NOMO-1 (cell line): ENCODE results near the gene RNU7-1.
A peak's percentile ranks its signal among the peaks of the same experiment; 100 is the strongest.

Experiments
- DNase-seq, 2 experiments: peaks; one replicate each; lab custom pipeline; 2025; ENCODE audit not compliant: unreplicated experiment in 2 of 2; lab: John Stamatoyannopoulos, UW

The RNU7-1 gene

DNA sequence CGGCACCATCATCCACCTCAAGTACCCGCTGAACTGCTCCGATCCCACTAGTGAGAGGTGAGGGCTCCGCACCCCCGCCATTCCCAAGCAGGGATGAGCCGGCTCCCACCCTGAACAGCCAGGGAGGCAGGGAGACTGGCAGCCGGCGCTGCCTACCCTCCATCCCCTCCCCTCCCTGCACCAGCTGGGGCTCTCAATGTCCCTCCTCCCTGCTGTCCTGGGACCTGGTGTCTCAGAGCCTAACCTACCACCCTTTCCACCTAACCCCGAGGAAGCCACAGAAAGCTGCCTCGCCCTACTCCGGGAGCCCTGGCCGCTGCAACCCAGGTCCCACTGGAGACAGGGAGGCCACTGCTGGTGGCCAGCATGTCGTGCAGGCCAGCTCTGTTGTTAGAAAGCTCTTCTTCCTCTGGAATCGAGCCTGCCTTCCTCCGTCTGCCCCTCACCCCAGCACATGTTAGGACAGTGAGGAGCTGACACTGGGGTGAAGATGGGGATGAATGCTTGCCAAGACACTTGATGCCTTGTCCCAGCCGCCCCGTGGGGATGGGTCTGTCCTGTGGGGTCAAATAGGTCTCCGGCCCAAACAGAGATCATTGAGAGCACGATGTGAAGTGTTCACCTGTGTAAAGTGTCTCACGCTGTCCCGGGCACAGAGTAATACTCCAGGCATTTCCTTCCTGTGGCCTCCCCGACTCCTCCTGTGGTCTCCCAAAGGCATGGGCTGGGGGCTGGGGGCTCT, 8.7 kb downstream of the RNU7-1 start:
- no peak for DNase-seq

DNA sequence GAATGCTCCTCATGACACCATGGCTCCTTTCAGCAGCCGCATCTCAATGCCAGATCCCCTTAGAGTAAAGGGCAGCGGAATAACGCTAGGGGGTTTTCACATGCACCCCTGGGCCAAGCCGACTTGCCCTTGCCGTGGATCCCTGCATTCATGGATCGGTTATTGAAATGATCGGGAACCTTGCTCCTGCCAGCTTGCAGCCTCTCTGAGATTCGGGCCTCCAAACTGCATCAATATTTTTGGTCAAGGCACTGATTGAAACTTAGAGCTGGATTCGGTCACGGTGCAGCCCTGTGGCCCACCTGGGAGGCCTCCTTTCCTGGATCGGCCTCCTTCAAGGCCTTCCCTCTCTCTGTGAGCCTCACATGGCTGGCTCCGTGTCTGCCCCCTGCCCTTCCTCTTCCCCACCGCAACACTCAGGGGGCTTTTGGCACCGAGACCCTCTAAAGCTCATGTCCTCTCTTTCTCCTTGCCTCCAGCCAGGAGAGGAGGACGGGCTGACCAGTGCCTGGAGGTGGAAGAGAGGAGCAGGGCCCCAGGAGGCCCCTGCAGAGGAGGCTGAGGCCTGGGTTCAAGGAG, 9.3 kb downstream of the RNU7-1 start:
- no peak for DNase-seq

DNA sequence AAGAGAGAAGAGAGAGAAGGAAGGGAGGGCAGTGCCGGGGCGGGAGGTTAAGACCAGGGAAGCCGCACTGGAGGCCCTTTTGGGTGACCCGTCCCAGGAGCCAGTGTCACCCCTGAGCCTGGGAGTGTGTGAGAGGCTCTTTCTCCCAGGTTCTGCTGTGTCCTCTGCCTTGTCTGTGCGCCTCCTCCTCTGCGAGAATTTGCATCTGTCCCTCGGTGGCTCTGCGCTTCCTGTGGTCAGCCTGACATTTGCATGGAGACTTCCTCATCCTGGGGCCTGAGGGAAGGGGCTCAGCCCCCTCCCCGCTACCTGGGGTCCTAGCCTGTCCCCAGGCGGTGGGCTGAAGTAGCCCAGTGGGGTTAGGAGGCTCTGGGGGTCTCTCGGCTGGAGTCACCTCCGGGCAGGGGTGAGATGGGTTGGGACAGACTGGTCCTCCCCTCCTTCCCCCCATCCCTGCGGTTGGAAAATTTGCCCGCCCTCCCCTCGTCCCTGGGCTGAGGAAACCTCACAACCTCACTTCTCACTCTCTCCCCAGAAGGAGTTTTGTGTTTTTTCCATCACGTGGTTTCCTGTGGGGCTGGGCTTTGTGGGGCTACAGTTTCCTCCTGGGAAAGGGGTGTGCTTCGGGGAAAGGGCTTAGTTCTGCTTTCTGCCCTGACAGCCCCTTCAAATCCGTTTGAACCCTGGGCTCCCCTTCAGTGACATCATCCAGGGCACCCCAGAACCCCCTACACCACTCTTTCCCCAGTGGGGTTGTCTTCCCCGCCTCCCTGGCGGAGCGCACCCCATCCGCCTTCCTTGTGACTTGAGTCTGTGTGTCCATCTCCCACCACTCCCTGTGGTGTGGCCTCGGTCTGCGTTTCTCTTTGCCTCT, 10.1 kb downstream of the RNU7-1 start:
- peak; percentile 95 to 96 for DNase-seq

DNA sequence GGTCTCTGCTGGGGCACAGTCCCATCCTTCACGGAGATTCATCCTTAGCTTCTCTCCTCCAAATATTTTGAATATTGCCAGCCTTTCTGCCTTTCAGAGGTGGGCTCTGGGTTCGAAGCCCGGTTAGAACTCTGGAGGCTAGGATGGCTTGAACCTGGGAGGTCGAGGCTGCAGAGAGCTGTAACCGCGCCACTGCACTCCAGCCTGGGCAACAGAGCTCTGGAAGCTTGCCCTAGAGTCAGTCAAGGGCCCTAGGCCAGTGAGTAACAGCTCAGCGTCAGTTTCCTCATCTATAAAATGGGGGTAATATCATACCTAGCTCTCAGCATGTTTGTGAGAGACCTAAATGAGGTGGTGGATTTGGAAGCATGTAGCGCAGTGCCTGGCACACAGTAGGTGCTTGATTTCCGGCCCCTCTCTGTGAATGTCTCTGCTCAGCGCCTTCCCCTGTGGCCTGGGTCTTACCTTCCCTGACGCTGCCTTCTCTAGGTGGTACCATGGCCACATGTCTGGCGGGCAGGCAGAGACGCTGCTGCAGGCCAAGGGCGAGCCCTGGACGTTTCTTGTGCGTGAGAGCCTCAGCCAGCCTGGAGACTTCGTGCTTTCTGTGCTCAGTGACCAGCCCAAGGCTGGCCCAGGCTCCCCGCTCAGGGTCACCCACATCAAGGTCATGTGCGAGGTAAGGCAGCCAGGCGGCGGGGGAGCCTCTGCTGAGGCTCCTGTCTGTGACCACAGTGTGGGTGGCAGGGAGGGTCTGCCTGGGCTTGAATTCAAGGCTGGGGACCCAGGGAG, 10.9 kb downstream of the RNU7-1 start:
- no peak for DNase-seq

DNA sequence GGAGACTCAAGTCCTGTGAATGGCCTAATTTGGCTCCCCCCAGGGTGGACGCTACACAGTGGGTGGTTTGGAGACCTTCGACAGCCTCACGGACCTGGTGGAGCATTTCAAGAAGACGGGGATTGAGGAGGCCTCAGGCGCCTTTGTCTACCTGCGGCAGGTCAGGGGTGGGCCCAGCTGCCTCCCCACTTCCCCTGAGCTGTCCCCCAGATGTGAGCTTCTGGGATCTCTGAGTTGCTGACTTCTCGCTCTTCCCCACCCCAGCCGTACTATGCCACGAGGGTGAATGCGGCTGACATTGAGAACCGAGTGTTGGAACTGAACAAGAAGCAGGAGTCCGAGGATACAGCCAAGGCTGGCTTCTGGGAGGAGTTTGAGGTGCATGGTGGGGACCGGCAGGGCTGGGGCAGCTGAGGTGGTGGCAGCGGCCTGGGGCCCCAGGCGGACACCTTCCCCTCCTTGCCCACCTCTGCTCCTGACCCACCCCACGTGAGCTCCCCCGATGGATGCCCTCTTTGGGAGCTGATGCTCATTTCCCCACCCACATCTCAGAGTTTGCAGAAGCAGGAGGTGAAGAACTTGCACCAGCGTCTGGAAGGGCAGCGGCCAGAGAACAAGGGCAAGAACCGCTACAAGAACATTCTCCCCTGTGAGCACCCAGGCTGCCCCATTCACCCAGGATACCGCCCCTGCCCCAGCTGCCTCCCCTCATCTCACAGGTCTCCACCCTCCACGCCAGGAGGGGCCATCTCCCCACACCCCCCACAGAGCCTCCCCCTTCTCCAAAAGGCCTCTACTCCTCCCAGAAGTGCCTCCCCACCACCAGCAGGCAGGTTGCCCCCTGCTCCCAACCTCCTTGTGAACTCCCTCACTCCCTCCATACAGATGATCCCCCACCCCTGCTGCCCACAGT, 11.7 kb downstream of the RNU7-1 start:
- DNase-seq: no peak

DNA sequence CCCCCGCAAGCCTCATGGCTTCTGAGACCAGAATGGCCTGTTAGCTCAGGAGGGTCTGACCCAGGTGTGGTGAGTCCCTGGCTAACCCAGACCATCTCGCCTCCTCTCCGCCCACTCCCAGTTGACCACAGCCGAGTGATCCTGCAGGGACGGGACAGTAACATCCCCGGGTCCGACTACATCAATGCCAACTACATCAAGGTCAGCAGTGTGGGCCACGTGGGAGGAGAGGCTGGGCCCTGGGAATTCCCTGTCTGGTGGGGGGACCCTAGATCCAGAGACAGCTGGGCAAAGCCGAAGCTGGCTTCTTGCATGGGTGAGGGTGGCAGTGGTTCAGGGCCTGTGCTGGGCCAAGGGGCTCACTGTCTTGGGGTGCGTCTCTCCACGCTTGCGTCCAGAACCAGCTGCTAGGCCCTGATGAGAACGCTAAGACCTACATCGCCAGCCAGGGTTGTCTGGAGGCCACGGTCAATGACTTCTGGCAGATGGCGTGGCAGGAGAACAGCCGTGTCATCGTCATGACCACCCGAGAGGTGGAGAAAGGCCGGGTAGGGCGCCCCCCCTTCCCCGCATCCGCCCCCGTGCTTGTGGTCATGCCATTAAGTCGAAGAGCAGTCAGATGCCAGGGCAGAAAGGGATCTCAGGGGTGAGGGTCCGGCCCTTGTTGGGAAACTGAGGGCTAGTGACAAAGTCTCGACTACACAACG, 12.6 kb downstream of the RNU7-1 start:
- no peak for DNase-seq

DNA sequence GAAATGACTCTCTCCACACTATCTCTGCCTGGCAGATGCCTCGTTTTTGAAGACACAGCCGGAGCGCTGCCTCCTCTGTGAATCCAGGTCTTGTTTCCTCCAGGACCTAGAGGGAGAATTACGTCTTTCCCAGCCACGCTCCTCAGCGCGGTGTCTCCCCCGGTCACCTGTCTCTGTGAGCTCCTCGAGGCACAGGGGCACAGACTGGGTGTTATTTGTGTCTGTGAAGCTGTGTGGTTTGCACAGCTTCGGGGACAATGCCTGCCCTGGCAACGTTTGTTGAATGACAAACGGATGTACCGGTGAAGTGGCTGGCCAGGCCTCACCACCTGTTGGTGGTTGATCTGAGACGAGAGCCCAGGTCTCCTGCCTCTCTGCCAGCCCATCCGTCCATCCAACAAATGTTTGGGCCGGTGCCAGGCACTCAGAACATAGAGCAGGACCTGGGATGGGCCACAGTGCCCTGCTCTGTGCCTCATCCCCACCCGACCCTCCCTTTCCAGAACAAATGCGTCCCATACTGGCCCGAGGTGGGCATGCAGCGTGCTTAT, 13.6 kb downstream of the RNU7-1 start:
- no peak for DNase-seq

DNA sequence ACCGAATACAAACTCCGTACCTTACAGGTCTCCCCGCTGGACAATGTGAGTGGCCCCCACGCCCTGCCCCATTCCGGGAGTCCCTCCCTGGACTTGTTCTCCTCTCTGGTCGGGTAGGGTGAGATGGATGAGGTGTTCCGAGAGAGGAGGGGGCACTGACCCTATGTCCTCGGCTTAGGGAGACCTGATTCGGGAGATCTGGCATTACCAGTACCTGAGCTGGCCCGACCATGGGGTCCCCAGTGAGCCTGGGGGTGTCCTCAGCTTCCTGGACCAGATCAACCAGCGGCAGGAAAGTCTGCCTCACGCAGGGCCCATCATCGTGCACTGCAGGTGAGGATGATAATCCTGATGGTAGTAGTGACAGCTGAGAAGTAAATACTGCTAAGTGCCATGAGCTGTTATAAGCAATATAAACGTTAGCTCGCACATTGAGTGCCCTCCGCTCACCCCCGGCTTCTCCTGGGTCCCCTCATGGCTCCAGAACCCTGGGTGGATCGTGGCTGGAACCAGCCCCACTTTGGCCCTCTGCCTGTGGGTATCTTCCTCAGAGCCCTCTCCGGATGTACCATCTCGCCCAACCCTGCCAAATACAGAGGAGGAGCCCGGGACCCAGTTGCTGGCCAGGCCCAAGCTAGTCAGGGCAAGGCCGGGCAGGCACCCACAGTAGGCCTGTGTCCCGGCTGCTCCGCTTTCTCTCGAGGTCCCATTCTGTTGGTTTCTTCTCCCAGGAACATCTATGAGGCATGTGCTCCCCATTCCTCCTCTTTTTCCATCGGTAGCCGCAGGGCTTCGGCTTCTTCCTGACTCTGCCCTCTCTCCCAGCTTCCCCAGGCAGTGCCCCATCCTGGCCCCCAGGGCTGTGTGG, 14.4 kb downstream of the RNU7-1 start:
- no peak for DNase-seq

DNA sequence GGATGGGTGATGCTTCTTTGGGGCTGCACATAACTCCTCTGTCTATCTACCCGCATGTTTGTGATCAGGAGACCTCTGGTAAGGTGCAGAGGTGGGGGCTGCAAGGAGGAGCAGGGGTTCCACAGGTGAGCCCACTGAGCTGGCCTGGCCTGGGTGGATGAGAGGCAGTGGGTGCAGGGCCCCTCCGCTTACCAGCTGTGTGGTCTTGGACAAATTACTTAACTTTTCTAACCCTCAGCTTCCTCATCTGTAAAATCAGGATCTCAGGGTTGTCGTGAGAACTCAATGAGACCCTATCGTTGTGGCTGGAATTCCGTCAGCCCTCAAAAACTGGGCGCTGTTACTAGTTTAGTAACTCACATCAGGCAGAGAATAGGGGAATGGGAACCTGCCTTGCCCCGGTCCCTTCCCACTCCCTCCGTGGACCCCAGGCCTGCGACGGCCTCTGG, 15.0 kb downstream of the RNU7-1 start:
- peak in 1 of 2 experiments; percentile 48 for DNase-seq

DNA sequence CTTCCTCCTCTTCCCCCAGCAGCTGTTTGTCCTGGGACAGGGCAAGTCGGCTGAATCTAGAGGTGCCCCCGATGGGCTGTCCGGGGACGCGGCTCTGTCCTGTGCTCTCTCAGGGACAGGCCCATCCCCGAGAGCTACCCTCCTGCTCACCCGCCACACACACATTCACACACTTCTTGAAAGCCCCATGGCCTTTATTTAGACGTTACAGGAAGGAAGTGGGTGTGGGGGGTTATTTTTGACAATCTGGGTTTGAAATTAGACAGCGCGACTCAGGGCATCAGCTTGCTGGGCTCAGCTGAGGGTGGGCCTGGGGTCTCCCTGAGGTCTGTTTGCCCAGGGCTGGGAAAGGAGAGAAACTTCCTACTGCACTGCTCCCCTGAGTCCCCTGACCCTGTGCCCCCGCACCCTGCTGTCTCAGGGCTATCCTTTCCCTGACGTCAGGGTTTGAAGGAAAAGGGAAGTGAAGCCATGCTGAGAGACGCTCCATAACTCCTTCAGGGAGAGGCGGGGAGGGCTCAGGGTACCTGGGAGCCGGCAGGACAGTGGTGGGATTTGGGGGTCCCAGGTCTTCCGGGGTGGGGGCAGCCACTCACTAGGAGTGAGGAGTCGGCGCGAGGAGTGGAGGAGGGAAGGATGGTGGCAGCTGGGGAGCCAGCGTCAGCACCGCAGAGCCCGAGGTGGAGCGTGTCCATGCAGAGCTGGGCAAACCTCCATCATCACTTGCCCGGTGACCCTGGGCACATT, 15.6 kb downstream of the RNU7-1 start:
- DNase-seq: peak; percentile 82 to 94

DNA sequence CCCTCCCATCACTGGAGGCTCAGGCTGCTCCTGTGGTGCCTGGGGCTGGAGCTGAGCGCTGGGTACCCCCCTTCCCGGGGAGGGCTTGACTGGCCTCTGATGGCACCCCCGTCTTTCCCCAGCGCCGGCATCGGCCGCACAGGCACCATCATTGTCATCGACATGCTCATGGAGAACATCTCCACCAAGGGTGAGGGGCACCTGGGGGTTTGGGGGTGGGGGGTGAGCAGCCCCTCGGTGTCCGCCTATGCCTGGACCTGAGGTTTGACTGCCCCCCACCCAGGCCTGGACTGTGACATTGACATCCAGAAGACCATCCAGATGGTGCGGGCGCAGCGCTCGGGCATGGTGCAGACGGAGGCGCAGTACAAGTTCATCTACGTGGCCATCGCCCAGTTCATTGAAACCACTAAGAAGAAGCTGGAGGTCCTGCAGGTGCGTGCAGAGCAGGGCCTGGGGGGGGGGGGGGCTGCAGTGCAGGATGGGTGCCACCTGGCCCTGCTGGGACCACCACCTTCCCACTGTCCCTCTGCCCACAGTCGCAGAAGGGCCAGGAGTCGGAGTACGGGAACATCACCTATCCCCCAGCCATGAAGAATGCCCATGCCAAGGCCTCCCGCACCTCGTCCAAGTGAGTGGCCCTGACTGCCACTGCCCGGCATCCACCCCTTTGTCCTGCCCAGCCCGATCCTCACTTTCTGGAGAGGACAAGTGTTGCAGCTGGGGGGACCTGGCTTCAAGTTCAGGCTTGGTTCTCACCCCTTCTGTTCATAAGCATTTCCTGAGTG, 16.4 kb downstream of the RNU7-1 start:
- DNase-seq: no peak

DNA sequence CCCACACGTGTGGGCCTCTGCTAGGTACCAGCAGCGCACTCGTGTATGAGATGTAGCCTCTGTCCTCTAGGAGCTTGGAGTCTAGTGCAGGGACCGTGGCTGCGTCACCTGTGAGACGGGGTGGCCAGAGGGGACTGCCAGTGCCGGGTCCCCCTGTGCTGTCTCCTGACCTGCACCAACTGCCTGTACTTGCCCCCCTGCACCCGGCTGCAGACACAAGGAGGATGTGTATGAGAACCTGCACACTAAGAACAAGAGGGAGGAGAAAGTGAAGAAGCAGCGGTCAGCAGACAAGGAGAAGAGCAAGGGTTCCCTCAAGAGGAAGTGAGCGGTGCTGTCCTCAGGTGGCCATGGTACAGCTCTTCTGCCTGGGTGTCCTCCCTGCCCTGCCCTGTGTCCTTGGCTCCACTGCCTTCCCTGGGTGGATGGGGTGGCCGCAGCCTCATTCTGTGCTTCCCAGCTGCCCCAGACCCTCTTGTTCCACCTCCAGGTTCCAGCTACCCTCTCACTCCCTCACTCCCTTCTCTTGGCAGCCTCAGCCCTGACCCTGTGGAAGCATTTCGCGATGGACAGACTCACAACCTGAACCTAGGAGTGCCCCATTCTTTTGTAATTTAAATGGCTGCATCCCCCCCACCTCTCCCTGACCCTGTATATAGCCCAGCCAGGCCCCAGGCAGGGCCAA, 17.1 kb downstream of the RNU7-1 start:
- DNase-seq: peak; percentile 59 to 62

DNA sequence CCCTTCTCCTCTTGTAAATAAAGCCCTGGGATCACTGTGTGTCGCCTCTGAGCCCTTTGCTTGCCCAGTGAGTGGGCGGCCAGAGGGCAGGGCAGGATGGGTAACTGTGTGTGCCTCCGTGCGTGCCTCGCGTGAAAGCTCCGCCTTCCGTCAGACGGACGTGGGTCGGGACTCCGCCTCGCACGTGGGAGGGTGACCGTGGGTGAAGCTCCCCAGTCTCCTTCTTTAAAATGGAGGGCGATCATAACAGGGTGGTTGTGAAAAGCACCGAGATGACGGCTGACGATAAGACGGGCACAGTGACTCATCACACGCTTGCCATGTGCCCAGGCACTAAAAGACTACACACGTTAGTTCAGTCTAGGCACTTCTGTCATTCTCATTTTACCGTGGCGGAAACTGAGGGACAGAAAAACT, 17.7 kb downstream of the RNU7-1 start:
- DNase-seq: peak; percentile 12 to 61

DNA sequence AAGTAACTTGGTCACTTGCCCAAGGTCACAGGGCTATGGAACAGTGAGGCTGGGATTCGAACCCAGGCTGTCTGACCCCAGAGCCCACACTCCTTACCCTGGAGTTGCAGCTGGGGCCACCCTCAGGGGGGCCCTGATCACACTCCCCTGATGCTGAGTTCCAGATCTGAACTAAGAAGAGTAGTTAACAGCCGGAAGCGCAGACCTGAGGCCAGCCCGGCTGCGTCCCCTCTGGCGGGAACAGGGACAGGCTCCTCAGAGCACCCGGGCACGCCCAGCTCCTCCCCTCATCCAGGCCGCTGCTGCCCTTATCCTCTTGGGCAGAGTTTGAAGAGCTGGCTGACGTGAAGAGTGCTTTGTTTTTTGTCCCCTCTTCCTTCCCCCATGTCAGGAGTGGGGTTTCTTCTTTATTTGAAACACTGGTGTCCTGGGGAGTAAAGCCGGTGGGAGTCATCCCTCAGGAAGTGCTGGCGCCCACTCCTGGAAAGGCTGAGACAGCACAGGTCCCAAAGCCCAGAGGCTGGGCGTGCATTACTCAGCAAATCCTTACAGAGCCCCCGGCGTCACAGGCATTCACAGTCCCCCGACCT, 18.2 kb downstream of the RNU7-1 start:
- peak; percentile 71 to 83 for DNase-seq

DNA sequence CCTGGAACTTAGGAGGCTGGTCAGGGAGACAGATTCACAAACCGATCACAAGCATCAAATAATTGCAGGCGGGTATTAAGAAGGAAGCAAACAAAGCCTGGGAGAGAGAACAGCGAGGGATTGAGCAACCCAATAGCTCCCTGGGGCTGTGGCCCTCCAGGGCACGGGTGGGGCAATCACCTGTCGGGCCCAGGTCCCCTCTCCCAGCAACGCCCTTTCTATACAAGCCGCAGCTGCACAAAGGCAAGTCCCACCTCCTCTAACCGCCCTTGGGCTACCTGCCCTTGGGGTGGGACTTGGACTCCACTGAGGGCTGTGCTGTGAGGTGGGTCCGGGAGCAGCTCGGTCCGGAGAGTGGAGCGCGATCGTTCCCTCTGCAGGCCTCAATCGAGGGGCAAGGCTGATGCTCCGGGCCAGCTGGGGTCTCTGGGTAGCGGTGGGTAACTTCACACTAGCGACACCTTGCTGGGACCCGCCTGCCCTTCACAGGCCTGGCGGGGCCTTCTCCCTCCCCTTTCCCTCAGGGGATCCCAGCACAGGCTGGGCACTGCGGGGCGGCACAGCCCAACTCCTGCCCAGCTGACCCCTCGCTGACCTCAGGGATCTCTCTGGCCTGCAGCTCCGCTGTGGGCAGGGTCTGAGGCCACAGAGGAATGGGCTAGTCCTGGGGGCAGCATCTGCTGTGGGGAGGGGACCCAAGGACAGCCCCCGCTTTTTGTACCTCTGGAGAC, 18.8 kb downstream of the RNU7-1 start:
- peak; percentile 52 to 55 for DNase-seq
